D341Med (cell line): ENCODE data around the gene ZNF394.

Source experiments
- DNase-seq: peaks from one replicate; pipeline ENCODE4 v3.0.0; 2012; ENCODE audit warnings: low spot score

Gene ZNF394

GRCh38 chr7:99449326-99449725, 50.8 kb downstream of the ZNF394 start:
- DNase-seq: no peak

- DNase-seq: no peak
Measured at GRCh38 chr7:99448855-99449254, 51.2 kb downstream of the ZNF394 start.

GRCh38 chr7:99447943-99448342, 52.1 kb downstream of the ZNF394 start:
- DNase-seq: no peak

GRCh38 chr7:99446096-99446495, 54.0 kb downstream of the ZNF394 start:
- DNase-seq: no peak
